HCT116 (cell line): ENCODE measurements around the gene CCRL2. TPM values are rescaled to one million over a fixed set of nuclear protein-coding genes. Genes with fewer than 3 reads are reported as not detected.

Experiments used
- ATAC-seq: fragments of 200-7000 bp; cut with Tn5 transposase; 2 replicates; pipeline ENCODE4 v1.9.1; 2020; ENCODE audit warnings: mild to moderate bottlenecking, moderate library complexity
- BruUV-seq: library from RNA; stranded (reverse); fragments of 400-500 nt; replicated peaks from 2 replicates; lab custom pipeline; 2021; lab: Mats Ljungman, UMichigan
- CTCF ChIA-PET: fragments of 300-600 bp; sonication (Branson Sonifier 250); formaldehyde crosslinking; loops from one replicate; lab custom pipeline; 2021; ENCODE audit warnings: antibody characterized with exemption; lab: Charles Lee
- POLR2A ChIA-PET: fragments of 300-600, 350-600 bp; sonication (Branson Sonifier 250); formaldehyde crosslinking; loops from one replicate; lab custom pipeline; 2021; ENCODE audit warnings: antibody characterized with exemption; lab: Charles Lee
- RAD21 ChIA-PET, 2 experiments: fragments of 300-600 bp; sonication (Branson Sonifier 250); formaldehyde crosslinking; loops; one replicate each; lab custom pipeline; 2023; ENCODE audit warnings: low total read pairs in 2 of 2; ENCODE audit not compliant: uncharacterized antibody in 2 of 2, unreplicated experiment in 2 of 2, low non-redundant PET in 1 of 2; lab: Charles Lee
- DNase-seq: peaks from one replicate; pipeline ENCODE4 v3.0.0-alpha.2; 2010; ENCODE audit warnings: low read depth, low spot score
- H2AFZ ChIP-seq: fragments of 200-600 bp; shearing (Covaris generic), sonication (generic); 2 replicates; pipeline ENCODE4 v1.6.1; 2017; ENCODE audit warnings: low read depth, mixed run types, mixed read lengths, antibody characterized with exemption, low read length; ENCODE audit not compliant: poor library complexity, severe bottlenecking
- H3K27ac ChIP-seq: 2 replicates; pipeline ENCODE4 v1.5.1; 2012; ENCODE audit warnings: low read depth, low read length
- H3K27me3 ChIP-seq: fragments of 200-600 bp; sonication (generic); 2 replicates; pipeline ENCODE4 v1.6.1; 2016; ENCODE audit warnings: mixed run types, low read length, mixed read lengths; ENCODE audit not compliant: insufficient read depth
- H3K36me3 ChIP-seq, 2 experiments: fragments of 200-500 bp in 1 of 2; fragments of 200-600 bp in 1 of 2; sonication (Bioruptor generic) in 1 of 2; sonication (generic) in 1 of 2; 2 replicates each; pipeline versions ENCODE4 v1.5.1 to v1.6.1; 2014 to 2016; ENCODE audit warnings: low read length in 2 of 2, inconsistent platforms in 1 of 2, mixed read lengths in 1 of 2, mixed run types in 1 of 2; ENCODE audit not compliant: insufficient read depth in 2 of 2, control insufficient read depth in 1 of 2
- H3K4me1 ChIP-seq, 2 experiments: fragments of 200-600 bp in 1 of 2; sonication (generic) in 1 of 2; 2 replicates each; pipeline versions ENCODE4 v1.5.1 to v1.6.1; 2012 to 2017; ENCODE audit warnings: low read length in 2 of 2, inconsistent platforms in 1 of 2, mild to moderate bottlenecking in 1 of 2, mixed read lengths in 1 of 2, mixed run types in 1 of 2, moderate library complexity in 1 of 2; ENCODE audit not compliant: insufficient read depth in 2 of 2, control insufficient read depth in 1 of 2
- H3K4me2 ChIP-seq: fragments of 200-600 bp; sonication (generic); 2 replicates; pipeline ENCODE4 v1.6.1; 2017; ENCODE audit warnings: mixed run types, low read length, mixed read lengths
- H3K4me3 ChIP-seq, 2 experiments: fragments of 200-600 bp in 1 of 2; sonication (generic) in 1 of 2; replicated peaks in 1 of 2; 2 replicates each; pipeline ENCODE4 v1.5.1; 2011 to 2016; ENCODE audit warnings: low read length in 2 of 2, control low read depth in 1 of 2, low read depth in 1 of 2, mild to moderate bottlenecking in 1 of 2, mixed read lengths in 1 of 2, mixed run types in 1 of 2
- H3K79me2 ChIP-seq: fragments of 200-600 bp; sonication (generic); 2 replicates; pipeline ENCODE4 v1.6.1; 2017; ENCODE audit warnings: mild to moderate bottlenecking, mixed run types, low read length, moderate library complexity, mixed read lengths; ENCODE audit not compliant: insufficient read depth
- H3K9ac ChIP-seq: fragments of 200-600 bp; sonication (generic); 2 replicates; pipeline ENCODE4 v1.6.1; 2016; ENCODE audit warnings: low read length, mixed read lengths
- H3K9me2 ChIP-seq: fragments of 200-600 bp; sonication (generic), shearing (Covaris generic); 2 replicates; pipeline ENCODE4 v1.6.1; 2017; ENCODE audit warnings: mixed run types, mild to moderate bottlenecking, moderate library complexity; ENCODE audit not compliant: insufficient read depth
- H3K9me3 ChIP-seq, 2 experiments: fragments of 200-500 bp in 1 of 2; fragments of 200-600 bp in 1 of 2; sonication (Bioruptor generic) in 1 of 2; sonication (generic) in 1 of 2; 2 replicates each; pipeline ENCODE4 v1.6.1; 2014 to 2017; ENCODE audit warnings: low read length in 2 of 2, mixed read lengths in 2 of 2, inconsistent platforms in 1 of 2, low read depth in 1 of 2, mild to moderate bottlenecking in 1 of 2, mixed run types in 1 of 2, moderate library complexity in 1 of 2; ENCODE audit not compliant: control insufficient read depth in 1 of 2, insufficient read depth in 1 of 2
- H4K20me1 ChIP-seq: fragments of 200-600 bp; sonication (generic), shearing (Covaris generic); 2 replicates; pipeline ENCODE4 v1.6.1; 2017; ENCODE audit warnings: mixed run types, mild to moderate bottlenecking, moderate library complexity; ENCODE audit not compliant: insufficient read depth
- ATF3 ChIP-seq: IDR thresholded peaks from 2 replicates; pipeline ENCODE4 v1.6.1; 2012
- CBX3 ChIP-seq: IDR thresholded peaks from 2 replicates; pipeline ENCODE4 v1.6.1; 2012; ENCODE audit warnings: low read depth
- EGR1 ChIP-seq: IDR thresholded peaks from 2 replicates; pipeline ENCODE4 v1.6.1; 2012; ENCODE audit warnings: low read depth
- ELF1 ChIP-seq: IDR thresholded peaks from 2 replicates; pipeline ENCODE4 v1.6.1; 2012; ENCODE audit warnings: low read depth, borderline replicate concordance
- EZH2 ChIP-seq: fragments of 200-600 bp; sonication (generic); IDR thresholded peaks from 2 replicates; pipeline ENCODE4 v1.6.1; 2017; ENCODE audit warnings: antibody characterized with exemption, mixed run types
- JUND ChIP-seq: IDR thresholded peaks from 2 replicates; pipeline ENCODE4 v1.6.1; 2012
- MAX ChIP-seq: IDR thresholded peaks from 2 replicates; pipeline ENCODE4 v1.6.1; 2012
- POLR2A ChIP-seq: IDR thresholded peaks from 2 replicates; pipeline ENCODE4 v1.7.0; 2011; ENCODE audit warnings: borderline replicate concordance; ENCODE audit not compliant: insufficient read depth, insufficient read length; ENCODE audit errors: extremely low read depth
- RAD21 ChIP-seq: IDR thresholded peaks from 2 replicates; pipeline ENCODE4 v1.6.1; 2012; ENCODE audit warnings: low read depth, mild to moderate bottlenecking
- REST ChIP-seq: IDR thresholded peaks from 2 replicates; pipeline ENCODE4 v1.6.1; 2012; ENCODE audit warnings: low read depth
- SIN3A ChIP-seq: IDR thresholded peaks from 2 replicates; pipeline ENCODE4 v1.6.1; 2012; ENCODE audit warnings: low read depth
- SRF ChIP-seq: IDR thresholded peaks from 2 replicates; pipeline ENCODE4 v1.6.1; 2012; ENCODE audit warnings: low read depth
- TCF7L2 ChIP-seq: IDR thresholded peaks from 2 replicates; pipeline ENCODE4 v1.7.0; 2011; ENCODE audit warnings: borderline replicate concordance, inconsistent platforms; ENCODE audit not compliant: insufficient read depth, insufficient read length; ENCODE audit errors: extremely low read depth
- ZBTB33 ChIP-seq: IDR thresholded peaks from 2 replicates; pipeline ENCODE4 v1.6.1; 2011; ENCODE audit warnings: mild to moderate bottlenecking, low read length, moderate library complexity; ENCODE audit not compliant: insufficient replicate concordance; ENCODE audit errors: extremely low read depth
- ZFX ChIP-seq: fragments of 450-650 bp; IDR thresholded peaks from 2 replicates; pipeline ENCODE4 v1.6.1; 2017
- intact Hi-C: fragments of 100-400 bp; cut with micrococcal nuclease; formaldehyde crosslinking; loops from 2 replicates; pipeline ENCODE4 v1.10.0; 2022
- total RNA-seq: library from RNA; stranded (reverse); gene quantifications from one replicate; pipeline ENCODE4 v1.2.1, GENCODE V29; 2021; ENCODE audit not compliant: unreplicated experiment

CCRL2 gene
- total RNA-seq, 1 experiment from 2014 or later = not detected

- no peaks in the 10 kb centered on the region for H3K27me3 ChIP-seq
- H3K4me3 ChIP-seq = no peak overlapping the region
- POLR2A ChIA-PET = no interaction called here
- DNase-seq = no peak
- H3K36me3 ChIP-seq = no peaks in the 10 kb centered on the region
- CTCF ChIA-PET = interaction anchor here (1.2 kb wide), 1 partner anchor 14 kb away, joined by 3 read pairs; no protein-coding TSS in a partner anchor
- RAD21 ChIA-PET = no interaction called here
- no peaks in the 10 kb centered on the region for H3K9me2 ChIP-seq
- TF ChIP-seq EGR1 = no peak
- TF ChIP-seq SIN3A = no peak
- TF ChIP-seq SRF = no peak
- TF ChIP-seq ATF3 = no peak
- no peak for TF ChIP-seq RAD21
- no peak for TF ChIP-seq ELF1
- no peak for TF ChIP-seq ZBTB33
- no peak for TF ChIP-seq MAX
- no peak for TF ChIP-seq ZFX
- TF ChIP-seq TCF7L2 = no peak
- TF ChIP-seq JUND = no peak
- no peak for TF ChIP-seq CBX3
- TF ChIP-seq EZH2 = no peak
- TF ChIP-seq REST = no peak
- no peak for TF ChIP-seq POLR2A
- TF ChIP-seq, all 23 proteins: peak for 0
- BruUV-seq = no TSS peak
- intact Hi-C loops = no loop called here
- Histone ChIP-seq H3K4me2 (no peak overlapping the region), H3K9ac (no peak overlapping the region), H3K79me2 (no peaks in the 10 kb centered on the region), H3K27ac (no peak overlapping the region), H4K20me1 (no peaks in the 10 kb centered on the region), H3K9me3 (no peaks in the 10 kb centered on the region), H3K4me1 (no peaks in the 10 kb centered on the region), H2AFZ (no peak overlapping the region)
- no peak for ATAC-seq
These were observed 9.9 kb upstream of the CCRL2 start for GRCh38 chr3:46397111-46397510.
